ENCODE data around the gene TIGD7.
A peak's percentile ranks its signal among the peaks of the same experiment; 100 is the strongest.

GRCh38 chr16:3317315-3317999 is 12.2 kb upstream of the TIGD7 start:
- no peak for TF ChIP-seq FOXM1 (IDR thresholded peaks at IDR 0.05; ENCODE audit: borderline replicate concordance, low read depth)
- no peak for TF ChIP-seq RAD21 (IDR thresholded peaks at IDR 0.05; ENCODE audit: low read depth)
- no peak for TF ChIP-seq REST (IDR thresholded peaks at IDR 0.05; ENCODE audit: low read depth)
- no peak for TF ChIP-seq MAX (IDR thresholded peaks at IDR 0.05)
- TF ChIP-seq ZBTB7A (IDR thresholded peaks at IDR 0.05; ENCODE audit: low read depth), result no peak
- no peak for TF ChIP-seq EP300 (IDR thresholded peaks at IDR 0.05; ENCODE audit: borderline replicate concordance)
- TF ChIP-seq TCF12 (IDR thresholded peaks at IDR 0.05; ENCODE audit: low read depth), result peak; percentile 77; the same call in 1 of the 2 replicates
- no peak for TF ChIP-seq YY1 (IDR thresholded peaks at IDR 0.05; ENCODE audit: low read depth)
- no peak for TF ChIP-seq CEBPB (IDR thresholded peaks at IDR 0.05)
- TF ChIP-seq TEAD4 (IDR thresholded peaks at IDR 0.05), result peak; percentile 63

All from Ishikawa (cell line).